Activated CD8-positive, alpha-beta memory T cell treated with anti-CD3 and anti-CD28 coated beads, Interleukin-2, amount 50 U/mL, for 1 hour (primary cell): ENCODE data around the gene PAX3.
"Not testable (repeated sequence)": the region's sequence is repeated elsewhere in the genome, so short reads cannot be mapped to it uniquely, and the experiment has no call there.

ENCODE experiments used
- DNase-seq: peaks from one replicate; pipeline ENCODE4 v3.0.0-alpha.2; 2020; ENCODE audit errors: extremely low read depth

PAX3 gene

DNA sequence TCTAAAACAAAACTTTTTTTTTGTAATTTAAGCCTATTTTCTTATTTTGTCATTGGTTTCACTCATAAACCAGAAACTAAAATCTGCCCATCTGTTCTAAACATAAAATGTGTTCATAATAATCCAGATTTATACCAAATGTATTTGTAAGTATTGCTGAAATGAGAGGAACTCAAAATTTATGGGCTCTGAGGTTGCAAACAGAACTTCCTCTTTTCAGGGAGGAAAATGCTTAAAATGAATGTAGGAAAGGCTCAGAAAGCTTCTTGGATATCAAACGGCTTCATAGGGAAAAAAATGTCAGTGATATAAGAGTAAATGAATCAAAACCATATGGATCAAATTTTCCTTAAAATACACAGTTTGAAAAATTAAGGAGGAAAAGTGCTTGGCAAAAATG, 83.9 kb downstream of the PAX3 start:
- DNase-seq = no peak

DNA sequence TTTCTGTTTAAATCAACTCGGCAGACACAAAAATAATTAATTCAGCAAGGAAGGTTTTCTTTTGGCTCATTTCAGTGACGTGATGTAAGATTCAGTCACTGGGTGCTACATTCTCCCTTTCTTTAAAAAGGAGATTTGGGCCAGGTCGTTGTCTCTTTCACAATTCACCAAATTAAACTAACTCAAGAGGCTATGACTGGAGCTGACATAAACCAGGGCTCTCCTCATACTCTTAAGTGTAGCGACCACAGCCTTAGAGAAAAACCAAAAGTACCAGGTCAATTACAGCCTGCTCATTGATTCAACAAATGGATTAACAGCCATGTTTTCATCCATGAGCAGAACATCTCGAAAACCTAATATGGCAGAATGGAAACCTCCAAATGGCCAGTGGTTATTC, 85.7 kb downstream of the PAX3 start:
- DNase-seq = no peak

DNA sequence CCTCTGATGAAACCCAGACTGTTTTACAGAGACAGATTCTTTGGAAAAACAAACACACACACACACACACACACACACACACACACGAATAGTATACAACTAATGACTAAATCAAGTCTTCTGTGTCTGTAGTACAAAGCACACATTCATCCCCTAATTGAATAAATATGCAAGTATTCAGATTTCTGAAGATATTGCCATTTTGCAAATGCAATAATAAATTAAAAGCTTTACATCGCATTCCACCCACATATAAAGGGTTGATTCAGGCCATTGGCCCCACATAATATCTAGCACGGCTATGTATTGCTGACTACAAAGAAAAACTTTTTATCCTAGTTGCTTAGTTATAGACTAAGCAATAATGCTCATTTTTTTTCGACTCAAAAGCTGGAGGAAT, 86.2 kb downstream of the PAX3 start:
- DNase-seq = no peak

DNA sequence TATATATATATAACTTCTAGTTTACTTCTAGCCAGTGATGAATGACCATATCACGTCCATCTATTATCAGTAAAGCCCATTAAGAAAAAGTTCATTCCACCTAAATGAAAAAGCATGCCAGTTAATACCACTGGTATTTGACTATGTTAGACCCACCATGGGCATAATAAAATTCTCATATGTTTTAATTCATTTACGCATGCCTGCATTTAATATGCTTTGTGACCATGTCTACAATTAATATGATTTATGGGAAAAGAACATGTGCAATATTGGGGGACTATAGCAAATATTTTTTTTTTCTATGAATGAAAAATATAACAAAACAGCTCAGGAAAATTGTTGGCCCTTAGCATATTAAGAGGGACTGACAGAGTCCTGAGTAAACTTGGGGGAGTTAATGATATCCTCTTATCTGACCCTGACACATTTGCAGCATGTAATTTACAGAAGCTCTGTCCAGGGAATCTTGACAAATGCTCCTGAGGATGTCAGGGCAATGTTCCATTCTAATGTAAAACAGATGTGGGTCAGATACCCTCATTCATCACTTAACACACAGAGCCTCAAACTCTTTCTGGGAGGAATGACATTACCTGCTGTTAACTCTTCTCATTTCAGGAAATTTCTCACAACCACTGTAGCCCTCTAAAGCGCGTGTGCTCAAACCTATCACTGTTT, 90.6 kb downstream of the PAX3 start:
- DNase-seq = no peak

DNA sequence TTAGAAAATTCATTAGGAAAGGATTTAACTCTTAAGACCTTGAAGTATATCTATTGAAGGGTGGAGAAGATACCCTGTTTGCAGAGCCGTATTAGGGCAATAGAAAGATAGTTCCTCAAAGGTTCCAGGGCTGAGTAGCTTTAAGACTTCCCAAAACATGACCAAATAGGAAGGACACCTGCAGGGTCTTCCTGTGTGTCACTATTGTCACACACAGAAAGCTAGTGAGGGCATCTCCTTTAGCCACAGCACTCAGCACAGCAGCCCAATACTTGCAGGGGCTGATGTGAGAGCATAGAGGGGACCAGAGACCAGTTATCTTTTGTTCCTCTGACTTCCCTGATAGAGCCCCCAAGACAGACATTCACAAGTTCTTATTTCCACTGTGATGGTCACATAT, 93.7 kb downstream of the PAX3 start:
- no peak for DNase-seq

DNA sequence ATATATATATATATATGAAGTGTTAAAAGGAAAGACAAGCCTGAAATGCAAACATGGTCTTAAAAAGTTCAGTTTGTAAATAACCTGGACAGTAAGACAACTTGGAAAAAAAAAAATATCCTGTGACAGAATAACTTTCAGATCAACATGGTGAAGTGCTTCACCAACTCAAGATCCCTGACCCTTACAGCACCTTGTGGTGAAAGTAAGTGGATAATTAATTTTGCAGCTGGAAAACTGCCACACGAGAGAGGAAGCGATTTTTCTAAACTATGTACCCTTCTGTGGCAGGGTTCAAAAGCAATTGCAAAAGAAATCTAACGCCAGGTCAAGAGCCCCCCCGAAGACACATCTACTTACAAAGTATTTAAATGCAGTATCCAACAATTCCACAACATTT, 95.8 kb downstream of the PAX3 start:
- no peak for DNase-seq

DNA sequence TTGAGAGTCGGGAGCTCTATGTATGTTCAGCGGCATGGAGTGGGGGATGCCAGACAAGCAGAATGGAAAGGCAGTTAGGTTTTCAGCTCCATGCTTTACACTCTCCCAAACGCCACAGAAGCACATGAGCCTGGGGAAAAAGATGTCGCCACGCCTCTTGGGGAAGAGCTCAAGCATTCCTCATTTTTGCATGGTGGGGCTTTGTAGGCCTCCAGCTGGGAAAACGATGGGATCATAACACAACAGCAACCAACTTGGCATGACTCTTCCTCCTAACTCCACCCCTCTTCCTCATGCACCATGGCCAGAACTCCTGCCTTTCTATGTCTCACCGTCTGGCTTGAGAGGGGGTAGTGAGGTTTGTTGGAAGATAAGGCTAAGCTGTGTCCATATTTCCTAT, 102.6 kb downstream of the PAX3 start:
- DNase-seq = no peak

DNA sequence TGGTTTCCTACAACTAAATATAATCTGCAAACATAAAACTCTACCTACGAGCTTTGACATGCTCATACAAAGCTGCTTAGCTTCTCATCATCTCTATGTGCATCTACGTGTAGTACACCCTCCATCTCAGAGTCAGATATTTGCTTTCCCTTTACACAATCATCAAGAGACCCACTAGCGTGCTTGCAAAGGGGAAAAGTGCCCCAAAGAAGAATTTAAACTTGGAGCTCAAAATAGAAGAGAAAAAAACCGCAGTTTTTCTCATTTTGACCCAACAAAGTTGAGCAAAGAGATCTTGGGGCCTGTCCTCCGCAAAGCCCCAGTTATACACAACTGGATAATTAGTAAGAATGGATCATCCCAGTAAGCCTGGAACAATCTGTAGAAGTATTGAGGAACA, 104.1 kb downstream of the PAX3 start:
- no peak for DNase-seq

DNA sequence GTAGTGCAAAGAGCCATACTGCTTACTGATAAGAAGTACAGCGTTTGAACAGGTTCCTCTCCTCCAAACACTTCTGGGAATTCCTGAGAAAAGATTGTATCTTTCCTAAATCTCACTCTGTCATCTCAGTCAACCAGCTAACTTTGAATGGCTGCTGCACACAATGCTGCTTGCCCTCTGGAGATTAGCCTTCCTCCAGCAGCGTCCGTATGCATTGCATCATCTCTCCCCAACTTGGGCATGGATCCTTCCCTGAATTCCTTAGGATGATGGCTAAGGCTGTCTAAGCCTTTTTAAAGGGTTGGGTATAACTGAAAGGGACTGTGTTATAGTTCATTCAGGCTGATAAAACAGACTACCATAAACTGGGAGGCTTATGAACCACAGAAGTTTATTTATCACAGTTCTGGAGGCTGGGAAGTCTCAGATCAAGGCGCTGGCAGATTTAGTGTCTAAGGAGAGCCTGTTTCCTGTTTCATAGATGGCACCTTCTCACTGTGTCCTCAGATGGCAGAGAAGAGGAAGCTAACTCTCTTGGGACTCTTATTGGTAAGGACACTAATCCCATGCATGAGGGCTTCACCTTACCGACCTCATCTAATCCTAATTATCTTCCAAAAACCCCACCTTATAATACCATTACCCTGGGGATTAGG, 105.3 kb downstream of the PAX3 start:
- DNase-seq = no peak

DNA sequence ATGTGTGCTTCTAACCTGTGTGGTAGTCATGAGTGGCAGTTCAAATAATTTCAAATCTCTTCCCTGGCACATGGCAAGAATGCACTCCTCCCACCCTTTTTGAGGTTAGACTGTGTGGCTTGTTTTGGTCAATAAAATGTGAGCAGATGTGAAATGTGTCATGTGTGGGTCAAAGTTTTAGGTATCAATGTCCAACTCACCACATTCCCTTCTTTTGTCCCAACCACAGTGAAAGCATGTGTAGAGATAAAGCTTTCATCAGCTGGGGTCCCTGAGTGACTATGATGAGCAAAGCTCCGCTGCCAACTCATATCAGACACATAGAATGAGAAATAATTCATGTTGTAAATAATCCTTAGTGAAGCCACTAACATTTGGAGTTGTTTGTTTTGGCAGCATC, 118.2 kb downstream of the PAX3 start:
- DNase-seq = no peak

DNA sequence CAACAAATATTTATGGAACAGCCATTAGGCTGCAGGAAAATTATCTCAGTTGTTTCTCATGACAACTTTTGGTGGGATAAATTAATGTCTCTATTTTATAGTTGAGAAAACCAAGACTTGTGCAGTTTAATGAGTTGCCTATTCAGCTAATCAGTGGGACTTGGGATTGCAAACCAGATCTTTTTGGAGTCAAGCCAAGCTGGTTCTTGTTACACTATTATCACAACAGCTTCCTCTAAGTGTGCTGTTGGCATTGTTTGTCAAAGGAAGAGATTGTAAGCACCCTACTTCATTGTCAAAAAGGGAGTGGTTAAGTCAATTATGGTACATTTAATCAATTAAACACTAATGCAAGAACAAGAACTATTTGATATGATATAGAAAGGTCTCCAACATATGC, 119.2 kb downstream of the PAX3 start:
- DNase-seq = no peak

DNA sequence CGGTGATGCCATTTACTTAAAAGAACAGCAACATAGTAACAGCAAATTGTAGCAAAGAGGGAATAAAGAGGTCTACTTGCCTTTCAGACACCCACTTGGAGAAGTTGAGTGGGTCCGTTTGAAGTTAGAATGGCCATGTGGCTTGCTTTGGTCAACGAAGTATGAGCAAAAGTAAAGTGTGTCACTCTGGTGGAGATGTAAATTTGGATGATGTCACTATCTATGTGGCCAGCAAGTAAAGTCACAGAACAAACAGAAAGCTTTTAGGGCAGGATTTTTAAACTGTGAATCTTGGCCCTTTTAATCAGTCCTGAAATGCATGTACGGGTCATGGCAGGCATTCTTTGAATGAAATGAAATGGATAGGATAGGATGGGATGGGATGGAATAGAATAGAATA, 120.3 kb downstream of the PAX3 start:
- no peak for DNase-seq

DNA sequence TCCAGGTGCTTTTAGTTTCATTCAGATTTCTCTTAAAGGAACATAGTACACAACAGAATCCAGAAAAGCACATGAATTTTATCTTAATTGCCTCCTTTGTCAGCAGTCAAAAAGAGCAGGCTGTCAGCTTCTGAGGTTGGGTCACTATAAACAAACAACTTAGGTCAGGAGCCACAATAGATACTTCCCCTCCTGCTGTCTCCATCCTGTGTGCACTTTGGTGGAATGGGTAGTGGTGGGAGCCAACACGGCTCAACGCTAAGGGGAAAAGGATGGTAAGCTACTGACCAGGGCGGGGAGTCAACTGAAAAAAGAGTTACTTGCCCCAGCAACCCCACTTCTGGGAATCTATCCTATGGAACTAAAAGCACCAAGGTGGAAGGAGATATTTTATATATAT, 121.9 kb downstream of the PAX3 start:
- DNase-seq = no peak

DNA sequence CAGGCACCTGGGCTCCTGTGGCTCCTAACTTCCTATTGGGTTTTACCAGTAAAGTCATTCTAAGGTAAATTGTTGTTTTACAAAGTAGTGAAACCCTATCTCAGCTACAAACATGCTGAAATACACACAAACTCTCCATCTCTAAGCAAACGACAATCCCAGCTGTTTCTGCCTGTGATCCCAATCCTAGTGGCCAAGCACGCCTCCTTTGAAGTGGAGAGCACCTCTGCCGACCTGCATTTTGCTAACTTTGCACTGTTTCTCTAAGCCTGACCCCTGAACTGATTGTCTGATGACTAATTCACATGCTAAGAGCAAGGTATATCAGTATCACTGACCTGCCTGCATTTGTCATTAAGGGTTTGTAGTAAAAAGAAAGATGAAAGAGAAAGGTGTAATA, 124.3 kb downstream of the PAX3 start:
- no peak for DNase-seq

DNA sequence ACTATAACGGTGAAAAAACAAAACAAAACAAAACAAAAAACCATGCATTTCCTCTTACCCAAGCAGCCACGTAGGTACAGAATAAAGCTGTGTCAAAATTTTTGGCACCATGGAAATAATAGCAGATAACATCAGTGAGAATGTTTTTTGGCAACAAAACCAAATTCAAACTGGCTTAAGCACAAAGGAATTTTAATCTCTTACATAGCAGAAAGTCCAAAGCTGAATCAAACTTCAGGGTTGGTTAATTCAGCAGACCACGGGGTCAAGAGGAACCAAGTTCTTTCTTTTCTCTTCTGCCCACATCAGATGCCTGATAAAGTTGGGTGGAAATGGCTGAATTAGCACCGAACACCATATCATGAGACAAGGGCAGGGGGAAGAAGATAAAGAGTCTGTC, 129.5 kb downstream of the PAX3 start:
- no peak for DNase-seq

DNA sequence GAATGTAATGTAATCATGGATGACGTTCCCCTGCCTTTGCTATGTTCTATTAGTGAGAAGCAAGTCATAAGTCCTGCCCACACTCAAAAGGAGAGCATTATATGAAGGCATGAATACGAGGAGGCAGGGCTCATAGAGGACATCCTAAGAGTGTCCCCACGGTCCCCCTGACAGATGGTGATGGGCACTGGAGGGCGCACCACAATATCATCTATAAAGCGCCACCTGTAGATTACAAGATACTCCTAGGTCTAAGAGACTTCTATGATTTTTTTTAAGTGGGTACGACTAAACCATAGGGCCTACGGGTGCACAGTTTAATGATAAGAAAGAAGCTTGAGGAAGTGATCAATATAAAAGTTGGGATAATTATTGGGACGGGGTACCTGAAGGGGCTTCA, 131.0 kb downstream of the PAX3 start:
- DNase-seq = no peak

DNA sequence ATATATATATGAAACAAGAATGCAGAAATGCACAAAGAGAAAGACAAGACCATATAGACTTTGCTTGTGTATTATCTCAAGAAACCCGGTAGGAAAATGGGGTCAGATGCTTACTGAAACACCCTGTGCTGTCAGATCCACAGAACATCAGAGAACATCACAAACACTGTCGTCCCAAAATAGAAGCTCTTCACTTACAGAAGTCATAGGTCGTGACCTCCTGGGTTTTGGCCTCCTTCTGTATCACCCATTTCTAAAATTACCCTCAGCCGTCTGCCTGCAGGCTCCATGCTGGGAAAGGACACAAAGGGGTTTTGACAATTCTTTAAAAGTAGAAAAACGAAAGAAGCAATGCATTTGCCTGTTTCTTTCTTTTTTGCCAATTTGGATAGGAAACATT, 137.9 kb downstream of the PAX3 start:
- DNase-seq = no peak

DNA sequence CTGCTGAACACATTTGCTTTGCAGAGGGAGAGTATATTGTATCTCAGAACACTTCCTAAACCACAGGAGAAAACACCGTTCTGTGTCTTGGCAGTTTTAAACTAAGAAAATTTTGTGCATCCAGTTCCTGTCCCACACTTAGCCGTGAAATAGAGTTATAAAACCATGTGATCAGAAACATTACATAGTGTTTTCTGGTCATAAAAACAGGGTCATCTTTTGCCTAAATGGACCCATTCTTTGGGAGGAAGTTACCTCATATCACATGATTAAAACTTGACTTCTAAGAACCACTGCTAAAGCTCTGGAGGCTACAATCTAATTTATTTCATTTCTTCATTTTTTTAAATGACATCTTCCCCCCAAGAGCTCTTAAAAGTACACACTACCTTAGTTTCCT, 138.7 kb downstream of the PAX3 start:
- DNase-seq = no peak

DNA sequence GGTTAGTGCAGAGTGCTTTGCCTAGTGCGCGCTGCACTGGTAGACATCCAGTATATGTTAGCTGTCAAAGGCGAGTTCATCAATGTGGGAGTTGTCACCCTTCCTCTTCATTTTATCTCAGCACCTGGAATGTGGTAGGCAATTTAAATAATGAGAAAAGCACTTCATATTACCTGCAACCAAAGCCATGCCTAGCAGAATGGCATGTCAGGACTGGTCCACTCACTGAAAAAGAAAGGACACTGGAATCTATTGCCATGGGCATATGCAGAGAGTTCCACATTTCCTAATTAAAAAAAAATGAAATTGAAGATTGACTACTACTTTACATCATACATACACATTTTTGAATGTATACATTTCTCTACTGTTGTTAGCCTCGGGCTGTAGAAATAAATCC, 139.6 kb downstream of the PAX3 start:
- DNase-seq = no peak

DNA sequence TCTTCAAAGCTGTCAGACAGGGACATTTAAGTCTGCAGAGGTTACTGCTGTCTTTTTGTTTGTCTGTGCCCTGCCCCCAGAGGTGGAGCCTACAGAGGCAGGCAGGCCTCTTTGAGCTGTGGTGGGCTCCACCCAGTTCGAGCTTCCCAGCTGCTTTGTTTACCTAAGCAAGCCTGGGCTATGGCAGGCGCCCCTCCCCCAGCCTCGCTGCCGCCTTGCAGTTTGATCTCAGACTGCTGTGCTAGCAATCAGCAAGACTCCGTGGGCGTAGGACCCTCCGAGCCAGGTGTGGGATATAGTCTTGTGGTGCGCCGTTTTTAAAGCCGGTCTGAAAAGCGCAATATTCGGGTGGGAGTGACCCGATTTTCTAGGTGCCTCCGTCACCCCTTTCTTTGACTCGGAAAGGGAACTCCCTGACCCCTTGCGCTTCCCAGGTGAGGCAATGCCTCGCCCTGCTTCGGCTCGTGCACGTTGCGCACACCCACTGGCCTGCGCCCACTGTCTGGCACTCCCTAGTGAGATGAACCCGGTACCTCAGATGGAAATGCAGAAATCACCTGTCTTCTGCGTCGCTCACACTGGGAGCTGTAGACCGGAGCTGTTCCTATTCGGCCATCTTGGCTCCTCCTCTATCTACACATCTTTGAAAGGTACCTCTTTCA, 143.7 kb downstream of the PAX3 start:
- DNase-seq = not testable (repeated sequence)
